Ishikawa (cell line): ENCODE measurements around the gene PIPOX.

Experiments
- CEBPB ChIP-seq: IDR thresholded peaks from 2 replicates; pipeline ENCODE4 v1.6.1; 2012
- CREB1 ChIP-seq: IDR thresholded peaks from 2 replicates; pipeline ENCODE4 v1.6.1; 2012; ENCODE audit warnings: low read depth
- EGR1 ChIP-seq: IDR thresholded peaks from 2 replicates; pipeline ENCODE4 v1.6.1; 2012
- EP300 ChIP-seq: IDR thresholded peaks from 2 replicates; pipeline ENCODE4 v1.6.1; 2012; ENCODE audit warnings: borderline replicate concordance
- MAX ChIP-seq: IDR thresholded peaks from 2 replicates; pipeline ENCODE4 v1.6.1; 2012
- NFIC ChIP-seq: IDR thresholded peaks from 2 replicates; pipeline ENCODE4 v1.6.1; 2012
- RAD21 ChIP-seq: IDR thresholded peaks from 2 replicates; pipeline ENCODE4 v1.6.1; 2012; ENCODE audit warnings: low read depth
- REST ChIP-seq: IDR thresholded peaks from 2 replicates; pipeline ENCODE4 v1.6.1; 2012; ENCODE audit warnings: low read depth, mild to moderate bottlenecking
- TAF1 ChIP-seq: IDR thresholded peaks from 2 replicates; pipeline ENCODE4 v1.6.1; 2012; ENCODE audit warnings: low read depth, mild to moderate bottlenecking
- TCF12 ChIP-seq: IDR thresholded peaks from 2 replicates; pipeline ENCODE4 v1.6.1; 2012; ENCODE audit warnings: low read depth
- TEAD4 ChIP-seq: IDR thresholded peaks from 2 replicates; pipeline ENCODE4 v1.6.1; 2012
- YY1 ChIP-seq: IDR thresholded peaks from 2 replicates; pipeline ENCODE4 v1.6.1; 2012; ENCODE audit warnings: low read depth
- ZBTB7A ChIP-seq: IDR thresholded peaks from 2 replicates; pipeline ENCODE4 v1.6.1; 2012; ENCODE audit warnings: low read depth

GRCh38 chr17:29103341-29103740 lies 60.4 kb downstream of the PIPOX start:
- TF ChIP-seq TEAD4 = no peak
- TF ChIP-seq RAD21 = peak; percentile 29; the same call in 1 of the 2 replicates
- TF ChIP-seq MAX = no peak
- TF ChIP-seq EP300 = no peak
- TF ChIP-seq YY1 = no peak
- no peak for TF ChIP-seq REST
- TF ChIP-seq CEBPB = no peak
- TF ChIP-seq CREB1 = no peak
- no peak for TF ChIP-seq EGR1
- TF ChIP-seq ZBTB7A = no peak
- no peak for TF ChIP-seq NFIC
- TF ChIP-seq TAF1 = no peak
- TF ChIP-seq TCF12 = no peak
